Panc1 (cell line): ENCODE data around the gene FANK1. TPM values are rescaled to one million over a fixed set of nuclear protein-coding genes. Genes with fewer than 3 reads are reported as not detected.

Experiments
- ATAC-seq: fragments of 200-7000 bp; cut with Tn5 transposase; 2 replicates; pipeline ENCODE4 v1.9.1; 2020; ENCODE audit warnings: mild to moderate bottlenecking, moderate library complexity
- BruUV-seq: library from RNA; stranded (reverse); fragments of 400-500 nt; replicated peaks from 2 replicates; lab custom pipeline; 2021; lab: Mats Ljungman, UMichigan
- CTCF ChIA-PET: fragments of 300-600 bp; sonication (Branson Sonifier 250); formaldehyde crosslinking; loops from one replicate; lab custom pipeline; 2022; ENCODE audit warnings: antibody characterized with exemption; lab: Charles Lee
- POLR2A ChIA-PET: fragments of 300-600 bp; sonication (Branson Sonifier 250); formaldehyde crosslinking; loops from one replicate; lab custom pipeline; 2022; ENCODE audit warnings: antibody characterized with exemption; lab: Charles Lee
- DNase-seq: peaks from one replicate; pipeline ENCODE4 v3.0.0-alpha.2; 2010; ENCODE audit warnings: low read depth, low spot score
- H3K27ac ChIP-seq: 2 replicates; pipeline ENCODE4 v1.5.1; 2011; ENCODE audit warnings: mild to moderate bottlenecking, low read length, inconsistent platforms
- H3K27me3 ChIP-seq: fragments of 200-500 bp; sonication (Bioruptor generic); 2 replicates; pipeline ENCODE4 v1.6.0; 2014; ENCODE audit warnings: low read length, inconsistent platforms; ENCODE audit not compliant: control insufficient read depth, insufficient read depth
- H3K36me3 ChIP-seq: fragments of 200-500 bp; sonication (Bioruptor generic); 2 replicates; pipeline ENCODE4 v1.5.1; 2014; ENCODE audit warnings: inconsistent platforms, mild to moderate bottlenecking, low read length, moderate library complexity; ENCODE audit not compliant: control insufficient read depth, insufficient read depth
- H3K4me1 ChIP-seq: 2 replicates; pipeline ENCODE4 v1.5.1; 2011; ENCODE audit warnings: inconsistent platforms, mild to moderate bottlenecking, low read length, moderate library complexity; ENCODE audit not compliant: control insufficient read depth, insufficient read depth
- H3K4me3 ChIP-seq, 2 experiments: 2 replicates each; pipeline ENCODE4 v1.5.1; 2011 to 2012; ENCODE audit warnings: low read depth in 2 of 2, low read length in 2 of 2, mild to moderate bottlenecking in 2 of 2, inconsistent platforms in 1 of 2, moderate library complexity in 1 of 2
- H3K9me3 ChIP-seq: fragments of 200-500 bp; sonication (Bioruptor generic); 2 replicates; pipeline ENCODE4 v1.5.1; 2014; ENCODE audit warnings: low read depth, mild to moderate bottlenecking, inconsistent platforms, low read length, moderate library complexity; ENCODE audit not compliant: control insufficient read depth, insufficient read depth
- CTCF ChIP-seq: fragments of 450-650 bp; IDR thresholded peaks from 2 replicates; pipeline ENCODE4 v1.5.1; 2017; ENCODE audit warnings: mild to moderate bottlenecking
- POLR2AphosphoS5 ChIP-seq: IDR thresholded peaks from 2 replicates; pipeline ENCODE4 v1.6.1; 2012; ENCODE audit warnings: mild to moderate bottlenecking, low read depth, low read length, moderate library complexity
- SIN3A ChIP-seq: IDR thresholded peaks from 2 replicates; pipeline ENCODE4 v1.6.1; 2012; ENCODE audit warnings: low read depth, mild to moderate bottlenecking, low read length, moderate library complexity, borderline replicate concordance; ENCODE audit not compliant: insufficient read depth
- TCF7L2 ChIP-seq: IDR thresholded peaks from 2 replicates; pipeline ENCODE4 v1.6.1; 2011; ENCODE audit warnings: mild to moderate bottlenecking, low read depth, low read length, inconsistent platforms
- in situ Hi-C: cut with HindIII; loops from 2 replicates; pipeline ENCODE4 v1.10.0; 2016; ENCODE audit warnings: low sequenced_read_pairs, low pct_unique_long_range_greater_than_20kb
- intact Hi-C: fragments of 100-400 bp; cut with micrococcal nuclease; formaldehyde crosslinking; loops from one replicate; pipeline ENCODE4 v1.10.0; 2022; ENCODE audit not compliant: unreplicated experiment
- total RNA-seq: library from RNA; stranded (reverse); gene quantifications from one replicate; pipeline ENCODE4 v1.2.1, GENCODE V29; 2021; ENCODE audit not compliant: unreplicated experiment
- TF ChIP-seq, protein P1 (sequence below), 2 experiments: IDR thresholded peaks; 2 replicates each; pipeline ENCODE4 v1.6.1; 2011 to 2012; ENCODE audit warnings: low read depth in 2 of 2, control low read depth in 1 of 2, low read length in 1 of 2, mild to moderate bottlenecking in 1 of 2, moderate library complexity in 1 of 2; ENCODE audit not compliant: insufficient read depth in 1 of 2

The FANK1 gene
- total RNA-seq, 1 experiment from 2014 or later, result 19.1 TPM

DNA sequence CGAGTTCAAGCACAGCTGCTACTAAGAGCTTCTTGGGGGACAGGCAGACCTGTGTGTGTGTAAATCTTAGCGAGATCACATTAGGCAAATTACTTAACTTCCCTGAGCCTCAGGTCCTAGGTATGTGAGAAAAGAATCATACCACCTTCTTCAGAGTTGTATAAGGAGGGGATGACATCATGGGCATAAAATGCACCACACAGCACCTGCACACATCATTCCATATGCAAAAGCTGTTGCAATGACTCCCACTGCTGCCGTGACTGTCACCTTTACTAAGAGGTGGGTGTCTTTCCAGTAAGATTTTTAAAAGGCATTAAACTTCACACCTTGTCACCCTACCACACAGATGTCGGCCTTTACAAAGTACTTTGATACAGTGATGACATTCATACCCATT, 146.0 kb downstream of the FANK1 start:
- POLR2A ChIA-PET, result no interaction called here
- peak; percentile 31 for ATAC-seq
- CTCF ChIA-PET, result interaction anchor here (0.8 kb wide), 1 partner anchor 46 kb away, joined by 5 read pairs; no protein-coding TSS in a partner anchor
- Histone ChIP-seq H3K27me3 (no peaks in the 10 kb centered on the region), H3K4me1 (no peaks in the 10 kb centered on the region; the same call in 1 of the 2 replicates), H3K9me3 (no peaks in the 10 kb centered on the region), H3K27ac (no peak overlapping the region), H3K36me3 (no peaks in the 10 kb centered on the region), H3K4me3 (no peak overlapping the region)
- DNase-seq, result no peak
- in situ Hi-C loops (no loop called here), intact Hi-C loops (no loop called here)
- TF ChIP-seq, protein P1, sequence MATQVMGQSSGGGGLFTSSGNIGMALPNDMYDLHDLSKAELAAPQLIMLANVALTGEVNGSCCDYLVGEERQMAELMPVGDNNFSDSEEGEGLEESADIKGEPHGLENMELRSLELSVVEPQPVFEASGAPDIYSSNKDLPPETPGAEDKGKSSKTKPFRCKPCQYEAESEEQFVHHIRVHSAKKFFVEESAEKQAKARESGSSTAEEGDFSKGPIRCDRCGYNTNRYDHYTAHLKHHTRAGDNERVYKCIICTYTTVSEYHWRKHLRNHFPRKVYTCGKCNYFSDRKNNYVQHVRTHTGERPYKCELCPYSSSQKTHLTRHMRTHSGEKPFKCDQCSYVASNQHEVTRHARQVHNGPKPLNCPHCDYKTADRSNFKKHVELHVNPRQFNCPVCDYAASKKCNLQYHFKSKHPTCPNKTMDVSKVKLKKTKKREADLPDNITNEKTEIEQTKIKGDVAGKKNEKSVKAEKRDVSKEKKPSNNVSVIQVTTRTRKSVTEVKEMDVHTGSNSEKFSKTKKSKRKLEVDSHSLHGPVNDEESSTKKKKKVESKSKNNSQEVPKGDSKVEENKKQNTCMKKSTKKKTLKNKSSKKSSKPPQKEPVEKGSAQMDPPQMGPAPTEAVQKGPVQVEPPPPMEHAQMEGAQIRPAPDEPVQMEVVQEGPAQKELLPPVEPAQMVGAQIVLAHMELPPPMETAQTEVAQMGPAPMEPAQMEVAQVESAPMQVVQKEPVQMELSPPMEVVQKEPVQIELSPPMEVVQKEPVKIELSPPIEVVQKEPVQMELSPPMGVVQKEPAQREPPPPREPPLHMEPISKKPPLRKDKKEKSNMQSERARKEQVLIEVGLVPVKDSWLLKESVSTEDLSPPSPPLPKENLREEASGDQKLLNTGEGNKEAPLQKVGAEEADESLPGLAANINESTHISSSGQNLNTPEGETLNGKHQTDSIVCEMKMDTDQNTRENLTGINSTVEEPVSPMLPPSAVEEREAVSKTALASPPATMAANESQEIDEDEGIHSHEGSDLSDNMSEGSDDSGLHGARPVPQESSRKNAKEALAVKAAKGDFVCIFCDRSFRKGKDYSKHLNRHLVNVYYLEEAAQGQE (IDR thresholded peaks at IDR 0.05; ENCODE audit: insufficient read depth in 1 of 2, low read depth in 2 of 2, low read length in 1 of 2), result no peak
- TF ChIP-seq CTCF (no peak), SIN3A (no peak), POLR2AphosphoS5 (no peak), TCF7L2 (no peak)
- no TSS peak for BruUV-seq

DNA sequence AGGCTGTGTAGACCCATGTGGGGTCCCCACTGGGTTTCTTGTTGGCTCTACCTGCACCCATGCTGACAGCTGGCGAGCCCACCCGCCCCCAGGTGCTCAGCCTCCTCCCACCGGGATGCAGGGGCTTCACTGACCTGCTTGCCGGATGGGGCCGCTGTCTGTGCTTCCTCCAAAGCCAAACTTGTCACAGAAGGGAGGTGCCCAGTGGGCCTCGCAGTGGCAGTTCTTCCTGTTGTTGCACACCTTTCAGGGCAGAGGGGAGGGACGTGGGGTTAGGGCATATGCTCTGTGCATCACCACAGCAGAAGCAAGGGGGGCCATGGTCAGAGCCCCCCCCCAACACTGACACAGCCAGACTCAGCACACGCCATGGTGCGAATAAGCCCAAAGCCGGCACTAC, 146.5 kb downstream of the FANK1 start:
- Histone ChIP-seq H3K9me3 (no peaks in the 10 kb centered on the region), H3K27me3 (no peaks in the 10 kb centered on the region), H3K4me3 (no peak overlapping the region), H3K27ac (no peak overlapping the region), H3K36me3 (no peaks in the 10 kb centered on the region), H3K4me1 (no peaks in the 10 kb centered on the region; the same call in 1 of the 2 replicates)
- in situ Hi-C loops (no loop called here), intact Hi-C loops (no loop called here)
- TF ChIP-seq POLR2AphosphoS5 (no peak), CTCF (no peak), SIN3A (no peak), TCF7L2 (no peak)
- TF ChIP-seq, protein P1 (IDR thresholded peaks at IDR 0.05; ENCODE audit: insufficient read depth in 1 of 2, low read depth in 2 of 2, low read length in 1 of 2), result no peak
- BruUV-seq, result no TSS peak
- ChIA-PET CTCF (no interaction called here), POLR2A (no interaction called here)
- no peak for DNase-seq
- no peak for ATAC-seq
